Endothelial cell (in vitro differentiated cells): ENCODE results near the gene PRR19. TPM values are rescaled to one million over a fixed set of nuclear protein-coding genes. Genes with fewer than 3 reads are reported as not detected.

ENCODE experiments used
- DNase-seq: peaks from one replicate; pipeline ENCODE4 v3.0.0; 2021; ENCODE audit warnings: low spot score
- H3K27ac Mint-ChIP-seq: one replicate; pipeline ENCODE4 v1.8.0; 2021; ENCODE audit warnings: mixed read lengths, inconsistent platforms; ENCODE audit not compliant: unreplicated experiment
- H3K27me3 Mint-ChIP-seq: one replicate; pipeline ENCODE4 v1.8.0; 2021; ENCODE audit warnings: mild to moderate bottlenecking, moderate library complexity, mixed read lengths, inconsistent platforms; ENCODE audit not compliant: unreplicated experiment
- H3K36me3 Mint-ChIP-seq: one replicate; pipeline ENCODE4 v1.8.0; 2021; ENCODE audit warnings: mild to moderate bottlenecking, low read depth, mixed read lengths, inconsistent platforms; ENCODE audit not compliant: unreplicated experiment
- H3K4me1 Mint-ChIP-seq: one replicate; pipeline ENCODE4 v1.8.0; 2021; ENCODE audit warnings: mild to moderate bottlenecking, mixed read lengths, inconsistent platforms; ENCODE audit not compliant: unreplicated experiment
- H3K4me3 Mint-ChIP-seq: one replicate; pipeline ENCODE4 v1.8.0; 2021; ENCODE audit warnings: mild to moderate bottlenecking, mixed read lengths, inconsistent platforms; ENCODE audit not compliant: unreplicated experiment
- H3K9me3 Mint-ChIP-seq: one replicate; pipeline ENCODE4 v1.8.0; 2021; ENCODE audit warnings: mixed read lengths, inconsistent platforms; ENCODE audit not compliant: unreplicated experiment
- CTCF ChIP-seq: fragments of 200-600 bp; sonication (generic); IDR thresholded peaks from one replicate; pipeline ENCODE4 v1.5.0; 2021; ENCODE audit warnings: antibody characterized with exemption; ENCODE audit not compliant: unreplicated experiment
- total RNA-seq: library from RNA; stranded (reverse); fragmentation: NEBNext Ultra II Directional; extraction: Animal tissue kit (Norgen Biotek cat#: 25700); gene quantifications from one replicate; pipeline ENCODE4 v1.2.1, GENCODE V29; 2021; ENCODE audit not compliant: unreplicated experiment

PRR19 gene
- total RNA-seq, 1 donor from 2014 or later = 1.1 TPM

- Mint-ChIP-seq H3K27ac (no peak overlapping the region), H3K4me3 (no peak overlapping the region), H3K9me3 (no peaks in the 10 kb centered on the region), H3K4me1 (peaks cover 17% of the 10 kb centered on the region), H3K27me3 (peaks cover 23% of the 10 kb centered on the region), H3K36me3 (peaks cover 19% of the 10 kb centered on the region)
- no peak for DNase-seq
- no peak for TF ChIP-seq CTCF
Observed at GRCh38 chr19:42288387-42288786, 13.5 kb upstream of the PRR19 start.

DNA sequence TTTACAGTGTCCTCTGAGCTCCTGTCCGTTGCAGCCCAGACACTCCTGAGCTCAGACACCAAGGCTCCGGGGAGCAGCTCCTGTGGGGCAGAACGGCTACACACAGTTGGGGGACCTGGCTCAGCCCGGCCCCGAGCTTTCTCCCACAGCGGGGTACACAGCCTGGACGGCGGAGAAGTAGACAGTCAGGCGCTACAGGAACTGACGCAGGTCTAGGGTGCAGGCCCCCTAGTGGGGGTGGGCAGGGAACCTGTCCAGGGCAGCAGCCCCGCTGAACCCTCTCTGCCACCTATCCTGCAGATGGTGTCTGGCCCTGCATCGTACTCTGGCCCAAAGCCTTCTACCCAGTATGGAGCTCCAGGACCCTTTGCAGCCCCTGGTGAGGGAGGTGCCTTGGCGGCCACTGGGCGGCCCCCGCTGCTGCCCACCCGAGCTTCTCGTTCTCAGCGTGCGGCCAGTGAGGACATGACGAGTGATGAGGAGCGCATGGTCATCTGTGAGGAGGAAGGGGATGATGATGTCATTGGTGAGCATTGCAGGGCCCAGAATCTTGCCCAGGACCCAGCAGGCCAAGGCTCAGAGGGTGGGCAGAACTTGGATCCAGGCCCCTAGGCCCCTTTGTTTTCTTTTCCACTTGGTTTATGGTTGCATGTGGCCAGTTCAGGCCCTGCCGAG is 12.9 kb upstream of the PRR19 start:
- H3K36me3 Mint-ChIP-seq = peaks cover 20% of the 10 kb centered on the region
- H3K27me3 Mint-ChIP-seq = peaks cover 23% of the 10 kb centered on the region
- DNase-seq = no peak
- H3K4me3 Mint-ChIP-seq = no peak overlapping the region
- peaks cover 17% of the 10 kb centered on the region for H3K4me1 Mint-ChIP-seq
- H3K27ac Mint-ChIP-seq = no peak overlapping the region
- TF ChIP-seq CTCF = no peak
- no peaks in the 10 kb centered on the region for H3K9me3 Mint-ChIP-seq

GRCh38 chr19:42289556-42290041 is 12.3 kb upstream of the PRR19 start:
- H3K27ac Mint-ChIP-seq = no peak overlapping the region
- no peak for TF ChIP-seq CTCF
- H3K4me3 Mint-ChIP-seq = no peak overlapping the region
- peaks cover 20% of the 10 kb centered on the region for H3K36me3 Mint-ChIP-seq
- peaks cover 23% of the 10 kb centered on the region for H3K27me3 Mint-ChIP-seq
- DNase-seq = no peak
- peaks cover 17% of the 10 kb centered on the region for H3K4me1 Mint-ChIP-seq
- H3K9me3 Mint-ChIP-seq = no peaks in the 10 kb centered on the region

GRCh38 chr19:42290136-42290522 is 11.8 kb upstream of the PRR19 start:
- H3K9me3 Mint-ChIP-seq = no peaks in the 10 kb centered on the region
- H3K27me3 Mint-ChIP-seq = peaks cover 20% of the 10 kb centered on the region
- H3K27ac Mint-ChIP-seq = no peak overlapping the region
- DNase-seq = no peak
- peaks cover 12% of the 10 kb centered on the region for H3K4me1 Mint-ChIP-seq
- H3K36me3 Mint-ChIP-seq = peaks cover 20% of the 10 kb centered on the region
- TF ChIP-seq CTCF = no peak
- H3K4me3 Mint-ChIP-seq = no peak overlapping the region
